Small intestine (tissue), 16 donors: ENCODE results near the gene PSMD9. TPM values are rescaled to one million over a fixed set of nuclear protein-coding genes. Genes with fewer than 3 reads are reported as not detected.
A peak's percentile ranks its signal among the peaks of the same experiment; 100 is the strongest.

Experiments used
- DNase-seq, 2 donors: peaks; one replicate each; pipeline versions ENCODE4 v3.0.0 to v3.0.0-alpha.2; 2013
- FAIRE-seq: peaks from 2 replicates; lab custom pipeline; 2012; peaks lifted over from hg19 to GRCh38; lab: Jason Lieb, UNC
- H3K27ac ChIP-seq, 3 donors: one replicate each; pipeline ENCODE4 v1.5.1; 2013; ENCODE audit warnings: low read length in 2 of 3, mild to moderate bottlenecking in 2 of 3, control low read depth in 1 of 3, inconsistent platforms in 1 of 3, low read depth in 1 of 3, moderate library complexity in 1 of 3
- H3K27me3 ChIP-seq, 3 donors: one replicate each; pipeline ENCODE4 v1.6.1; 2013; ENCODE audit warnings: low read length in 3 of 3, inconsistent platforms in 1 of 3; ENCODE audit not compliant: control insufficient read depth in 3 of 3, insufficient read depth in 3 of 3
- H3K36me3 ChIP-seq, 3 donors: one replicate each; pipeline ENCODE4 v1.6.1; 2013; ENCODE audit warnings: low read length in 3 of 3, inconsistent platforms in 1 of 3, low read depth in 1 of 3, mild to moderate bottlenecking in 1 of 3, moderate library complexity in 1 of 3; ENCODE audit not compliant: control insufficient read depth in 3 of 3, insufficient read depth in 2 of 3
- H3K4me1 ChIP-seq, 3 donors: one replicate each; pipeline ENCODE4 v1.6.1; 2013; ENCODE audit warnings: low read length in 2 of 3, inconsistent platforms in 1 of 3, low read depth in 1 of 3, mild to moderate bottlenecking in 1 of 3, moderate library complexity in 1 of 3; ENCODE audit not compliant: control insufficient read depth in 3 of 3, insufficient read depth in 2 of 3
- H3K4me3 ChIP-seq, 3 donors: one replicate each; pipeline ENCODE4 v1.5.1; 2013; ENCODE audit warnings: low read length in 3 of 3, control low read depth in 1 of 3, inconsistent platforms in 1 of 3, low read depth in 1 of 3, mild to moderate bottlenecking in 1 of 3, moderate library complexity in 1 of 3
- H3K9me3 ChIP-seq, 2 donors: one replicate each; pipeline ENCODE4 v1.6.1; 2013; ENCODE audit warnings: low read depth in 1 of 2, low read length in 1 of 2; ENCODE audit not compliant: control insufficient read depth in 2 of 2, insufficient read depth in 1 of 2
- WGBS, 3 donors: extraction: QIAGEN DNeasy Blood & Tissue Kit; methylation state at CpG; one replicate each; pipeline ENCODE4 v1.1.7; 2013; 5-methylcytosine and 5-hydroxymethylcytosine counted together
- long read RNA-seq, 10 donors: transcript quantifications; one replicate each; lab custom pipeline, GENCODE V29; 2026
- polyA plus RNA-seq, 4 donors: library from polyadenylated mRNA; stranded (reverse) in 3 of 4; unstranded in 1 of 4; fragments of 200-250 nt in 3 of 4; fragments of 120-200 nt in 1 of 4; gene quantifications; one replicate each; pipeline versions ENCODE4 v1.2.1 to v1.2.3, GENCODE V29; 2013
- donor health status: healthy with polysubstance abuse.
- donor health status: control.
- donor health status: control.
- donor health status: Bipolar disorder and iron deficiency.
- donor health status: healthy.

PSMD9 gene
- 100 to 1,000 TPM in 1 of 4 donors, 10 to 100 TPM in 3; 54.9 to 123 (median 89.0) TPM for polyA plus RNA-seq
- long read RNA-seq, donor 1, transcript PSMD9-207 (6 exons, 2,784 nt) = major isoform, 53 of 108 reads
- long read RNA-seq, donor 1, transcript PSMD9-202 (2 exons, 2,087 nt) = minor isoform, 9 of 108 reads
- long read RNA-seq, donor 1, partial matches to known transcripts = 43 of 108 reads
- long read RNA-seq, donor 1, other reads (novel, unspliced or antisense) = 0 of 108 reads
- long read RNA-seq, donor 2, transcript PSMD9-207 (6 exons, 2,784 nt) = major isoform, 10 of 12 reads
- long read RNA-seq, donor 2, partial matches to known transcripts = 0 of 12 reads
- long read RNA-seq, donor 2, other reads (novel, unspliced or antisense) = 0 of 12 reads
- long read RNA-seq, donor 3, transcript PSMD9-202 (2 exons, 2,087 nt) = minor isoform, 5 of 57 reads
- long read RNA-seq, donor 3, transcript PSMD9-207 (6 exons, 2,784 nt) = major isoform, 21 of 57 reads
- long read RNA-seq, donor 3, partial matches to known transcripts = 25 of 57 reads
- long read RNA-seq, donor 3, other reads (novel, unspliced or antisense) = 0 of 57 reads
- long read RNA-seq, donor 4, partial matches to known transcripts = 0 of 1 reads
- long read RNA-seq, donor 4, other reads (novel, unspliced or antisense) = 0 of 1 reads
- long read RNA-seq, donor 5, partial matches to known transcripts = 5 of 11 reads
- long read RNA-seq, donor 5, other reads (novel, unspliced or antisense) = 0 of 11 reads
- long read RNA-seq, donor 6, transcript PSMD9-207 (6 exons, 2,784 nt) = major isoform, 16 of 43 reads
- long read RNA-seq, donor 6, partial matches to known transcripts = 19 of 43 reads
- long read RNA-seq, donor 6, other reads (novel, unspliced or antisense) = 0 of 43 reads
- long read RNA-seq, donor 7 = 0 reads
- long read RNA-seq, donor 8, transcript PSMD9-207 (6 exons, 2,784 nt) = major isoform, 5 of 10 reads
- long read RNA-seq, donor 8, partial matches to known transcripts = 5 of 10 reads
- long read RNA-seq, donor 8, other reads (novel, unspliced or antisense) = 0 of 10 reads
- long read RNA-seq, donor 9, partial matches to known transcripts = 8 of 14 reads
- long read RNA-seq, donor 9, other reads (novel, unspliced or antisense) = 0 of 14 reads
- long read RNA-seq, donor 10, transcript PSMD9-207 (6 exons, 2,784 nt) = major isoform, 29 of 56 reads
- long read RNA-seq, donor 10, partial matches to known transcripts = 18 of 56 reads
- long read RNA-seq, donor 10, other reads (novel, unspliced or antisense) = 0 of 56 reads

GRCh38 chr12:121888478-121889273 is at the start of gene PSMD9:
Gene PSMD9 (plus strand): TSS chr12:121888790. CDS start chr12:121888857, 67 bp downstream.
- H3K9me3 ChIP-seq = no peaks in the 10 kb centered on the region
- peak within 1 kb of the TSS; percentile 86 to 98 (median 95) for H3K27ac ChIP-seq
- WGBS, 3 donors = 1% methylated on average over 67 of the region's 67 CpGs
- peaks cover 2 to 21% (median 4%) of the 10 kb centered on the region in 3 donors for H3K4me1 ChIP-seq
- peaks cover 0 to 10% (median 0%) of the 10 kb centered on the region in 3 donors for H3K36me3 ChIP-seq
- peak within 1 kb of the TSS; percentile 62 to 94 (median 69) for H3K4me3 ChIP-seq
- H3K27me3 ChIP-seq = no peaks in the 10 kb centered on the region
- DNase-seq = peak; percentile 98 to 99
- no peak for FAIRE-seq

- 10 to 12% (median 10%) methylated on average over 49 to 53 of the region's 53 CpGs for WGBS, 3 donors
- peak; percentile 99 for DNase-seq
- peak overlapping the region; percentile 44 to 87 (median 74) for H3K4me3 ChIP-seq
- H3K36me3 ChIP-seq = no peaks in the 10 kb centered on the region
- H3K27ac ChIP-seq = peak overlapping the region; percentile 5 to 77 (median 66)
- no peaks in the 10 kb centered on the region for H3K9me3 ChIP-seq
- FAIRE-seq = no peak
- H3K27me3 ChIP-seq = peaks cover 0 to 4% (median 0%) of the 10 kb centered on the region in 3 donors
- H3K4me1 ChIP-seq = no peaks in the 10 kb centered on the region
These were observed 49.2 kb upstream of the PSMD9 start for GRCh38 chr12:121839106-121839992.

- Histone ChIP-seq H3K4me1 (no peaks in the 10 kb centered on the region), H3K27ac (peak overlapping the region; percentile 5 to 77 (median 66)), H3K4me3 (peak overlapping the region; percentile 44 to 87 (median 74)), H3K9me3 (no peaks in the 10 kb centered on the region), H3K36me3 (no peaks in the 10 kb centered on the region), H3K27me3 (peaks cover 0 to 4% (median 0%) of the 10 kb centered on the region in 3 donors)
- FAIRE-seq (no peak), DNase-seq (peak in 1 of 2 donors; percentile 10)
- WGBS, 3 donors = 48 to 74% (median 60%) methylated on average over 24 of the region's 24 CpGs
These were observed 48.4 kb upstream of the PSMD9 start for GRCh38 chr12:121839993-121840761.

GRCh38 chr12:121843236-121843982 is 45.2 kb upstream of the PSMD9 start:
- no peak for FAIRE-seq
- 70 to 73% (median 71%) methylated on average over 13 of the region's 13 CpGs for WGBS, 3 donors
- H3K36me3 ChIP-seq = no peaks in the 10 kb centered on the region

GRCh38 chr12:121845701-121846100 is 42.9 kb upstream of the PSMD9 start:
- H3K36me3 ChIP-seq = peaks cover 0 to 2% (median 0%) of the 10 kb centered on the region in 3 donors
- 83 to 96% (median 83%) methylated on average over 1 of the region's 1 CpG for WGBS, 3 donors
- H3K27ac ChIP-seq = no peak overlapping the region
- no peak for DNase-seq
- H3K4me3 ChIP-seq = no peak overlapping the region
- no peak for FAIRE-seq
- no peaks in the 10 kb centered on the region for H3K9me3 ChIP-seq
- H3K27me3 ChIP-seq = no peaks in the 10 kb centered on the region
- H3K4me1 ChIP-seq = no peaks in the 10 kb centered on the region

More at GRCh38 chr12:121843236-121843982, 45.2 kb upstream of the PSMD9 start:
- no peaks in the 10 kb centered on the region for H3K27me3 ChIP-seq
- no peak overlapping the region for H3K27ac ChIP-seq
- H3K9me3 ChIP-seq = no peaks in the 10 kb centered on the region
- H3K4me3 ChIP-seq = no peak overlapping the region
- no peaks in the 10 kb centered on the region for H3K4me1 ChIP-seq
- no peak for DNase-seq

GRCh38 chr12:121849211-121849610 is 39.4 kb upstream of the PSMD9 start:
- FAIRE-seq = no peak
- no peak overlapping the region for H3K4me3 ChIP-seq
- H3K27me3 ChIP-seq = no peaks in the 10 kb centered on the region
- no peak for DNase-seq
- no peaks in the 10 kb centered on the region for H3K4me1 ChIP-seq
- no peaks in the 10 kb centered on the region for H3K9me3 ChIP-seq
- peaks cover 0 to 2% (median 0%) of the 10 kb centered on the region in 3 donors for H3K36me3 ChIP-seq
- WGBS, 3 donors = 93 to 98% (median 95%) methylated on average over 6 of the region's 6 CpGs
- H3K27ac ChIP-seq = no peak overlapping the region
